ENCODE results near the gene SPON2.

The SPON2 gene

DNA sequence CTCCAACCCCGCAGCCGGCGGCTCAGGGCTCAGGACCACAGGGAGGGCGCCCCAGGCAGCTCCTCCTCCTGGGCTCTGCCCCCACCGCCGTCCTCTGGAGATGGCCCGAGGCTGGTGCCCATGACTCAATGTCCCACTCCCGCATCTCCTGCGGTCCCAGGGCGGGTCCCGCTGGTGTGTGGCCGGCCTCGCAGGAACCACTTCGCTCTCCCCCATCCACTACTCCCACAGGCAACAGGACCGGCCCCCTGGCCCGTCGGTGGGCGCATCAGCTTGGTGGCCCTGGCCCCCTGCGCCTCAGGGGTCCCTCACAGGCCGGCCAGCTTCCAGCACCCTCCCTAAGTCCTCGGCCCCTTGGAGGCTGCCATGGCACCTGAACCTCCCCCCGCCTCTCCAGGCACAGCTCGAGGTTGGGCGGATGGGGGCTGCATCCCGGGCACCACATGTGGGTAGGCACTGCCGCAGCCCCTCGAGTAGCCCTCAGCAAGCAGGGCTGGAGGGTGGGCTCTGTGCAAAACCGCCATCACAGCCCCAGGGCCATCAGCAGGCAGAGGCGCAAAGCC lies 22.8 kb upstream of the SPON2 start:
- in situ Hi-C loops (cut with MboI; ENCODE audit: low sequenced_read_pairs) = no loop called here

DNA sequence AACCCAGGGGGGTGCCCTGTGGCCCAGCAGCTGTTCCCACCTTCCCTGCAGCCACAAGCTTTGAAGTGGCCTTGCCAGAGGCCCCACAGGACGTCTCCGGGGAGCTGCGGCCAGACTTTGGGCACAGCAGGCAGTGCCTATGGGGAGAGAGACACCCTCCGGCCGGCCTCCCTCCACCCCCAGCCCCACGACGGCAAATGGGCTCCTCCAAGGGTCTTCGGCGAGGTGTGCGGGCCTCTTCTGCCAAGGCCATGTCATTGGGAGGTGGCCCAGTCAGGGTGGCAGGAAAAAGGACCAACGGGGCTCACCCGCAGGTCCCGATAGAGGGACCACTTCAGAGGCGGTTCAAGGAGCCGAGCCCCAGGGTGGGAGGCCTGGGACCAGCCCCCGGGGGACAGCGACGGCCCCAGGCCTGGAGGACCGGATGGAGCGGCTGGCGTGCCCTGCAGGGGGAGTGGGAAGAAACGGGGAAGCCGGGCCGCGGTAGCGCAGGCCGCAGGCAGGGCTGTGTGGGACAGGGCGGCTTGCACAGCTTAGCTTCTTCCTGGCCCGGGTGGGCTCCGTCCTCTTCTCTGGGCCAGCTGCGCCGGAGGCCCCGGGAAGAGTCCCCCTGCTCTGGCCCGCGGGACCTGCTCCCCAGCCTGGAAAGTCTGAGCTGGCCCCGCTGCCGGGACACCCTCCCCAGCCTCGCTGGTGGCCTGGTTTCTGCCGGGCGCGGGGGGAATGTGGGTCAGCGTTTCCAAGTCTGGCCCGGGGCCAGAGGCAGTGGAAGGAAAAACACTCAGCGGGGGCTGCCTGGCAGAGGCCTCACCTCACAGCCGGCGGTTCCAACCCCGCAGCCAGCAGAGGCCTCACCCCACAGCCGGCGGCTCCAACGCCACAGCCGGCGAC lies 21.9 kb upstream of the SPON2 start:
- in situ Hi-C loops (cut with MboI; ENCODE audit: low sequenced_read_pairs) = no loop called here

DNA sequence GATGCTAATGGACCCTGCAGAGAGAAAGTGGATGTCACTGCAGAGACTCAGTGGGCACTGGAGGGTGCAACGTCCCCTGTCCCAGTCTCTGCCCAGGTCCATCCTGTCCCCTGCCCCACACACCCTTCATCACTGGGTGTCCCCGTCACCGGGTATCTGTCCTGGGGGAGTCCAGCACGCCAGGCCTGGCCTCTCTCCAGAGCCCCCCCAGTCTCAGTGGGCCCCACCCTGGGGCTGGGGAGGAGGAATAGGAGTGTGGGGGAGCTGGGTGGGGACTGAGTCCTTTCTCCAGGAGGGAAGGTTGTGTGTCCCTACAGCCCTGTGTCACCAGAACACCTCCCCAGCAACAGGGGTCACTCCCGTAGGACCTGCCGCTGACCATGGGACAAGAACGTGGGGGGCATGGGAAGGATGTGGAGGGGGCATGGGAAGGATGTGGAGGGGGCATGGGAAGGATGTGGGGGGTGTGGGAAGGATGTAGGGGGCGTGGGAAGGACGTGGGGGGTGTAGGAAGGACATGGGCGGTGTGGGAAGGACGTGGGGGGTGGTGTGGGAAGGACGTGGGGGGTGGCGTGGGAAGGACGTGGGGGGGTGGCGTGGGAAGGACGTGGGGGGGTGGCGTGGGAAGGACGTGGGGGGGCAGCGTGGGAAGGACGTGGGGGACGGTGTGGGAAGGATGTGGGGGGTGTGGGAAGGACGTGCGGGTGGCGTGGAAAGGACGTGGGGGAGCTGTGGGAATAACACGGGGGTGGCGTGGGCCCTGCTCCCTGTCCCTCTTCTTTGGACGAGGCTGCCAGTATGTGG lies 21.0 kb upstream of the SPON2 start:
- in situ Hi-C loops (cut with MboI; ENCODE audit: low sequenced_read_pairs) = no loop called here

DNA sequence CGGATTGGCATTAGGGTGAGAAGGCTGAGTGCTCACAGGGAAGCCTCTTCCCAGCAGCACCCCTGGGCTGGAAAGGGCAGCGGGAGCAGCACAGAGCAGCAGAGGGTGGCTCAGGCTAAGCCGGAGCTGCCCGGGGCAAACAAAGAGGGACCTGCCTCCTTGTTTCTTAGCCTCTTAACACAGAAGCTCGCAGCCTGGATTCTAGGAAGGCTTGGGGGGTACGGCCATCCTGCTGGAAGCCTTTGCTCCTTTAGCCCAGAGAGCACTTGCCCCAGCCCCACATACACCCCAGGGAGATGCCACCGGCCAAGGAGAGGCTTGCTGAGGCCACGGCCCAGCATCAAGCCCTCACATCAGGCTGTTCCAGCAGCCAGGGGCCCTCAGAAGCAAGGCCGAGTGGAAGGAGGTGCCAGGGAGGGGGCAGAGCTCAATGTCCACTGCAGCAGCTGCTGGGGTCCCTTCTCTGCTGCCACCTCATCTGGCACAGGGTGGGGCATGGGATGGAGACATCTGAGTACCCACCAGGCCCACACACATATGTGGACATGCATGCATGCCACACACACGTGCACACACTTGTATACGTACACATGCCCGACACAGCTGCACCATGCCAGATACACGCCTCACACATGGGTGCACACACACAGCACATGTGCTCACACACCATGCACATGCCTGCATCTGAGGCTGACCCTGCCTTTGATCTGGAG lies 20.3 kb upstream of the SPON2 start:
- in situ Hi-C loops (cut with MboI; ENCODE audit: low sequenced_read_pairs) = no loop called here

DNA sequence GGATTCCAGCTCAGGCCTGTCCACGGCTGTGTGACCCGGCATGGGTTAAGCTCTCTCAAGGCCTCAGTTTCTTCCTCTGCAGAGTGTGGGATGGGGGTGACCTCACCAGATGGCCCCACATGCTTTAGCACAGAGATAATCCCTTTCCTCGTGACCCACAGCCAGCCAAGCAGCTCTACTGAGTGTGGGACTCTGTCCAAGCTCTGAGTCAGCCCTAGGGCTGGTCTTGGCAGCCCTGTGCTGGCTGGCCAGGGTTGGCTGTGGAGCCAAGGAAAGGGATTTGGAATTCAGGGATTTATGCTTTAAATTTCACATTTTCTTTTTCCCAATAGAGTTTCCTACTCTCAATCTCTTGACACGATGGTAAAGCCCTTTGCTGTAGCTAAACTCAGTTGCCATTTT lies 19.7 kb upstream of the SPON2 start:
- in situ Hi-C loops (cut with MboI; ENCODE audit: low sequenced_read_pairs) = no loop called here

DNA sequence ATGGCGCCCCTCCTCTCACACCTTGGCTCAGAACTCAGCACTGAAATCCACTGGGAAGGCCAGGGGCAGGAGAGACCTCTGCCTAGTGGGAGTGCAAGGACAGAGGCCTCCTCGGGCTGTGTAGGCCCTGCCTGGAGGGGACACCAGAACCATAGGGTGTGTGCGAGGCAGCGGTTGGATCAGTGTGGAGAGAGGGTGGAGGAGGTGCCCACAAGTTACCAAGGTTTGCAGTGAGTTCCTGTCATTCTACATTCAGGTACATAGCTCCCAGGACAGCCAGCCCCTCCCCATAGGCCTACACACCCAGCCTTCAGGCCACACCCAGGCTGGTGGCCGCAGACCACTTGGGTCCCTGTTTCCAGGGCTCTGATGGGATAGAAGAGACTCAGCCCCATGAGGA lies 19.2 kb upstream of the SPON2 start:
- in situ Hi-C loops (cut with MboI; ENCODE audit: low sequenced_read_pairs) = no loop called here

DNA sequence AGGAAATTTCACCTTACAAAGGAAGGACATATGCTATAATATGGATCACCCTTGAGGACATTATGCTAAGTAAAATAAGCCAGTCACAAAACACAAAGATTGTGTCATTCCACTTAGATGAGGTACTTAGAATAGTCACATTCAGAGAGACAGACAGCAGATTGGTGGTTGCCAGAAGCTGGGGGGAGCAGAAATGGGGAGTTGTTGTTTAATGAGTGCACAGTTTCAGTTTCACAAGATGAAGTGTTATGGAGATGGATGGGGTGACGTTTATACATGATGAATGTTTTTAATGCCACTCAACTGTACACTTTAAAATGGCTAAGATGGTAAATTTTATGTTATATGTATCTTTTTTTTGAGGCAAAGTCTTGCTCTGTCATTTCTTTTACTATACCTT lies 14.8 kb upstream of the SPON2 start:
- in situ Hi-C loops (cut with MboI; ENCODE audit: low sequenced_read_pairs) = no loop called here

DNA sequence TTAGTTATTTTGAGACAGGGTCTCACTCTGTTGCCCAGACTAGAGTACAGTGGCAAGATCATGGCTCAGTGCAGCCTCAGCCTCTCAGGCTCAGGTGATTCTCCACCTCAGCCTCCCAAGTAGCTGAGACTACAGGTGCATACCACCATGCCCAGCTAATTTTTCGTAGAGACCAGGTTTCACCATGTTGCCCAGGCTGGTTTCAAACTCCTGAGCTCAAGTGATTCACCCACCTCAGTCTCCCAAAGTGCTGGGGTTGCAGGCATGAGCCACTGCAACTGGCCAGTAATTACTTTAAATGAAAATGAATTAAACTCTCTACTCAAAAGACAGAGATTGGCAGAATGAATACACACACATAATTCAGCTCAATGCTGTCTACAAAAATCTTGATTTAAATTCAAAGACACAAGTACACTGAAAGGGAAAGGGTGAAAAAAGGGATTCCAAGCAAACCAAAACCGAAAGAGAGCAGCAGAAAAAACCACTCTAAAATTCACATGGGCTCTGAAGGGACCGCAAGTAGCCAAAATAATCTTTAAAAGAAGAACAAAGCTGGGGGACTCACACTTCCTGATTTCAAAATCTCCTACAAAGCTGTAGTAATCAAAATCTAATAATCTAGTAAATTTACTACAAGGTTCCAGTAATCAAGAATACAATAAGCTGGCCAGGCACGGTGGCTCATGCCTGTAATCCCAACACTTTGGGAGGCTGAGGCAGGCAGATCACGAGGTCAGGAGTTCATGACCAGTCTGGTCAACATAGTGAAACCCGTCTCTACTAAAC lies 11.8 kb upstream of the SPON2 start:
- in situ Hi-C loops (cut with MboI; ENCODE audit: low sequenced_read_pairs) = no loop called here

DNA sequence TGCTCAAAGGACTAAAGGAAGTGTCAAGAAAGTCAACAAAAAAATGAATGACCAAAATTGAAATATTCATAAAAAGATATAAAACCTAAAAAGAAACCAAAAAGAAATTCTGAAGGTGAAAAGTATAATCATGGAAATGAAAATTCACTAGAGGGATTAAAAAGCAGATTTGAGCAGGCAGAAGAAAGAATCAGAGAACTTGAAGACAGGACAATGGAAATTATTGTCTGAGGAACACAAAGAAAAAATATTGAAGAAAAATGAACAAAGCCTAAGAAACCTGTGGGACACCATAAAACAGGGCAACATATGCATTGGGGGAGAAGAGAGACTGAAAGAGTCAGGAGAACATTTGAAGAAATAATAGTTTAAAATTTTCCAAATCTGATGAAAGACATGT lies 9.9 kb upstream of the SPON2 start:
- in situ Hi-C loops (cut with MboI; ENCODE audit: low sequenced_read_pairs) = no loop called here

DNA sequence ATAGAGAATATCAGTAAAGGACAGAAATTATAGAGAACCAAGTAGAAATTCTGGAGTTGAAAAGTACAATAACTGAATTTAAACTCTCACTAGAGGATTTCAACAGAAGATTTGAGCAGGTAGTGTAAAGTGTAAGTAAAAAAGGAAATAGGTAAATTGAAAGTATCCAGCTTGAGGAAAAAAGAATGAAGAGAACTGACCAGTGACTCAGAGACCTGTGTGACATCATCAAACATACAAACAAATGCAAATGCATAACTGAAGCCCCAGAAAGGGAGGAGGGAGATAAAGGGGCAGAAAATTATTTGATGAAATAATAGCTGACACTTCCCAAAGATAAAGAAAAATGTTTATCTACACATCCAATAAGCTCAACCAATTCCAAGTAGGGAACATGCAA lies 8.3 kb upstream of the SPON2 start:
- in situ Hi-C loops (cut with MboI; ENCODE audit: low sequenced_read_pairs) = no loop called here

DNA sequence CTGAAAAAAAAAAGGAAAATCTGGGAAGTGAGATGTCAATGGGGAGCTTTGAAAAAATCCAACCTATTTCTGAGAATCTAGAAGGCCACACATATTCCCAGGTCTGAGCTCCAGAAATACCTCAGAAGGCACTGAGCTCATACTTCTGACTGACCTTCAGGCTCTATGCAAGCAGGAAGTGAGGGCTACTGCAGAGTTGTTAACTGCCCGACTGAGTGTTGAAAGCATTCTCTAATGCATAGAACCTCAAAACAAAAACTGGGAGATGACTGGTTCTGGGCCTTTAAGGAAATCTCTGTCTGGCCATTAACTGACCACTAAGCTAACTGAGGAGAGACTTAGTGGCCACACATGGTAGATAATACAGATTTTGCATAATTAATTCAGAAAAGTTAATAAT lies 7.6 kb upstream of the SPON2 start:
- in situ Hi-C loops (cut with MboI; ENCODE audit: low sequenced_read_pairs) = no loop called here

DNA sequence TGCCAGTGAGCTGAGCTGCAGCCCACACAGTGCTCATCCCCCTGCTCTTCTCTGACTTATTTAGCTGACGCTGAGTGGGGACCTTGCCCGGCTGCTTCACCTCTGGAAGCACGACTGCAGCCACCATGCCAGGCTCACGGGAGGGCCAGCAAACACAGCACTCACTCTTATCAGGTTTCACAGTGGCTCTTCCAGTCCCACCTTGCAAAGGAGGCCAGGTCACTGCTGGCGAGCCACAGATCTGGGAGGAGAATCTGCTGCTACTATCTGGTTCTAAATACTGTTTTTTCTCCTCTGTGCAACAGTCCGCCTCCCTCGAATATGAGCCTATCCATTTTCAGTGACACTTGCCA lies 6.7 kb upstream of the SPON2 start:
- in situ Hi-C loops (cut with MboI; ENCODE audit: low sequenced_read_pairs) = no loop called here

DNA sequence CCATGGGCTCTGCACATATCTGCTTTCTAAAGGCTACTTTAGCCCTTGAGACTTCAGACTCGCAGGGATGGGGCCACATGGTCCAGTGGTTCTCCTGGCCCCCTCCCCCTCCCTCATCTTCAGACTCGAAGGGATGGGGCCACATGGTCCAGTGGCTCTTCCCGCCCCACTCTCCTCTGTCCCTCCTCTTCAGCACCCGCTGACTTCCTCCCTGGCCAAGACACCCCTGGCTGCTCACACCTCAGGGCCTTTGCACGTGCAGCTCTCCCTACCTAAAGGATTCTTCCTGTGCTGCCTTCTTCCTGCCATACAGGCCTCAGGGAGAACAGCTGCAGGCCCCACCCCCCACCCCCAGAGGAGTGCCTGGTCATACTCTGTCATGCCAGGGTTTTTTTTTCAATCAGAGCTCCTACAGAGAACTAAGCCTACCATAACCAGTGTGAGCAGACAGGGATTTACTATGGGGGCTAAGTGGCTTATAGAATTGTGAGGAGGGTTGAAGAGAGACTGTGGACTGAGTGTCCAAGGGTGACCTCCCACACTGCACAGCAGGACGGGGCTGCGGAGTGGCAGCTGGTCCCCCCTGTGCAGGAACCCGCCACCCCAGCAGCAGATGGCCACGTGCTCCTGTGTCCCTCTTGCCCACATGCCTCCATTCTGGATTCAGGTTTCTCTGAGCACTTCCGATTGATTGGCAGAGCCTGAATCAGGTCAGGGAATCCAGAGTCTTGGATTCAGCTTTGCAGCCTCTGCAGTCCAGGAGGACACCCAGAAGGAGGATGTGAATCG lies 6.1 kb upstream of the SPON2 start:
- in situ Hi-C loops (cut with MboI; ENCODE audit: low sequenced_read_pairs) = no loop called here

DNA sequence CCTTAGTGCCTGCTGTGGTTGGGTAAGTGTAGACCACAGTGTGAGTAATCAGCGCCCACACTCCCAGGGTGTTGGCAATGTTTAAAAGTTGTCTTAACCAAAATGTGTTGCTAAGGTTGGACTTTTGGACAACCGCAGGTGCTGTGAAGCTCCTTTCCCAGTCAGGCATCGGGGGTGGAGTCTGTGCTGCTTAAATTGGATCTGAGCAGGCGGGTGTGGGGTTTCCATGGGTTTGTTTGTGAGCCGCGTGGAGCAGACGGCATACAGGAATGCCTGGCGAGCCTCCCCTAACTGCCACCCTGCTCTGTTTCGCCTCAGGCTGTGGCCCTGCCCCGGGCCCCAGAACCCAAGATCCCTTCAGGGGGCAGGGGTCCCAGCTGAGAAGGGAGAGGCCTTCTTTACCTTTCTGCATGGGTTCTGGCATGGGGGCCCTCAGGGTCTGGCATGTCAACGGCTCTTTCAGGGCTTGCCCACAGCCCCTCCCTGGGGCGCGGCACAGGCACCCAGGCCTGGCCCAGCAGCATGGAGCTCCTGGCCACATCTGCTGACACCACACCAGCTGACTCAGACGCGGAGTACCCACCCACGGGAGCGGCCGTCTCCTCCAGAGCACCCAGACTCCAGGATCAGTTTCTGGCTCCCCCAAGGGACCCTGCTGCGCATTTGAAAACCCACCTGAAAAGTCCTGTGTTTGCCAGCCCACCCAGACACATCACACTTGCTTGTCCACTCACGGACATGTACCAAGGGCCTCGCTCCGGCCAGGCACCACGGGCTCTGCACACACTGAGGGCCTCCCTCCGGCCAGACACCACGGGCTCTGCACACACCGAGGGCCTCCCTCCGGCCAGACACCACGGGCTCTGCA lies 5.1 kb upstream of the SPON2 start:
- in situ Hi-C loops (cut with MboI; ENCODE audit: low sequenced_read_pairs) = no loop called here

DNA sequence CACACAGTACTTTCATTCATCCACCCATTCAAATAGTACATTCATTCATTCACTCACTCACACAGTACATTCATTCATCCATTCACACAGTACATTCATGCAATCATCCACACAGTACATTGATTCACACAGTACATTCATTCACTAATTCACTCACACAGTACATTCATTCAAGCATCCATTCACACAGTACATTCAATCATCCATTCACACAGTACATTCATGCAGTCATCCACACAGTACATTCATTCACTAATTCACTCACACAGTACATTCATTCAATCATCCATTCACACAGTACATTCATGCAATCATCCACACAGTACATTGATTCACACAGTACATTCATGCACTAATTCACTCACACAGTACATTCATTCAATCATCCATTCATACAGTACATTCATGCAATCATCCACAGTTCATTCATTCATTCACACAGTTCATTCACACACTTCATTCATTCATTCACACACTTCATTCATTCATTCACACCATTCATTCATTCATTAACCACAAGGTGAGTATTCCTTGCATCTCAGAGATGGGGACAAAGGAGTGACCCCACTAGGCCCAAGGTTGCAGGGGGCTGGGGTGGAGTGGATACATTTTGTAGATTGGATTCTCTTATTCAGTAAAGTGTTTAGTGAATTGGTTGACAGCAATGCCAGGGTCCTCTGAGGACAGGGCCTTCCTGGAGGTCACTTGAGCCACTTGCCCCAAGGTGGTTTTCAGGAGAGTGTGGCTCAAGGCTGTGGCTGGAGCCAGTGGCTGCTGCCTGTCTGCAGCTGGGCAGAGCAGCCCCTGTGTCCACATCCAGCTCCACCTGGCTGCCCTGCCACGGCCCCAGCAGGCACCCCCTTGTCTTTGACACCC lies 4.3 kb upstream of the SPON2 start:
- in situ Hi-C loops (cut with MboI; ENCODE audit: low sequenced_read_pairs) = no loop called here

DNA sequence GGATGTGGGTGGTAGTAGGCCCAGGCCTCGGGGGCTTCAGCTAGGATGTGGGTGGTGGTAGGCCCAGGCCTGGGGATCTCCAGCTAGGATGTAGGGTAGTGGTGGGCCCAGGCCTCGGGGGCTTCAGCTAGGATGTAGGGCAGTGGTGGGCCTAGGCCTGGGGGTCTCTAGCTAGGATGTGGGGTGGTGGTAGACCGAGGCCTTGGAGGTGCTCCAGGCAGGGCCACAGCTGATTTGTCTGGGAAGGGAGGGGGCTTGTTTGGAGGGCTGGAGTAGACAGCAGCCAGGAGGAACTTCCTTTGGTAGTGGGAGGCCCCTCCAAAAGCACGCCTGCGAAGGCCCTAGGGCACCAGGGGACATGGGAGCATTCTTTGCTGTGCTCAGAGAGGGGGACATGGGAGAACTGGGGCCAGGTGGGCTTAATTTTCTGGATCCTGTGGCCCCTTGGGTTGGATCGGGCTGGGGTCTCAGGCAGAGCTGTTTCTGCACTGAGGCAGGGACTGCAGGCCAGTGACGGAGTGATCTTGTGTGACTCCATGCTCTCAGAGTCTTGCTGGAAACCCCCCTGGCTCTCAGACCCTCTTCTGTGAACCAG lies 3.3 kb upstream of the SPON2 start:
- in situ Hi-C loops (cut with MboI; ENCODE audit: low sequenced_read_pairs) = no loop called here

DNA sequence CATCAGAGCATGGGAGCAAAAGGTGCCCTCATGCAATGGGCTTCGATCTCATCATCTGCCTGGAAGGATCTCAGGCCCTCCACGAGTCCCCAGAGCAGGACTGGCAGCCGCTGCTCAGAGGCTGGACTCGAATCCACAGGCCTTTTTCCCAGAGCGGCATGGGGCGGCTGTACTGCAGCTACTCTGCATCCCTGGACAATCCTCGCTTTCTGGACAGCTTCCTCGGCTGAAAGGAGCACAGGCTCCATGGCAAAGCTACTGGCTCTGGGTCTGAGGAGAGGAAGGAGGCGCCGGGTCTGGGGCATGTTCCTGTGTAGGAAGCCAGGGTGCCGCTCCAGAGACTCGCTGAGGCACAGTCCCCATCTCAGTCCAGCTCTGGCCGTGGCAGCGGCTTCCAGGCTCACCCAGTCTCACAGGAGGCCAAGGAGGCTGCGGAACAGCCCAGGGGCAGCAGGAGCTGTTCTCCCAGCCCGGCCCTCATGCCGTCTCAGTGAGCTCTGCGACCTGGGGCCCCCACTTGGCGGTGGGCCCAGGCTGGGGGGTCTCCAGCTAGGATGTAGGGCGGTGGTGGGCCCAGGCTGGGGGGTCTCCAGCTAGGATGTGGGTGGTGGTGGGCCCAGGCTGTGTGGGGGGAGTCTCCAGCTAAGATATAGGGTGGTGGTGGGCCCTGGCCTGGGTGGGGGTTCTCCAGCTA lies 2.7 kb upstream of the SPON2 start:
- in situ Hi-C loops (cut with MboI; ENCODE audit: low sequenced_read_pairs) = no loop called here

Data from hTERT RPE-1 (cell line).